GM12878 (cell line): ENCODE measurements around the gene CAMKMT. TPM values are rescaled to one million over a fixed set of nuclear protein-coding genes. Genes with fewer than 3 reads are reported as not detected.
A peak's percentile ranks its signal among the peaks of the same experiment; 100 is the strongest.

ENCODE experiments used
- ATF7 ChIP-seq: fragments of 450-650 bp; IDR thresholded peaks from 2 replicates; pipeline ENCODE4 v1.6.1; 2016; ENCODE audit warnings: low read depth, mild to moderate bottlenecking
- BMI1 ChIP-seq: fragments of 450-650 bp; IDR thresholded peaks from 2 replicates; pipeline ENCODE4 v1.6.1; 2016; ENCODE audit warnings: mild to moderate bottlenecking, moderate library complexity, borderline replicate concordance
- E4F1 ChIP-seq: fragments of 450-650 bp; IDR thresholded peaks from 2 replicates; pipeline ENCODE4 v1.6.1; 2018; ENCODE audit warnings: borderline replicate concordance, mild to moderate bottlenecking; ENCODE audit not compliant: partially characterized antibody
- FOXK2 ChIP-seq: fragments of 450-650 bp; IDR thresholded peaks from 2 replicates; pipeline ENCODE4 v1.6.1; 2017; ENCODE audit warnings: mild to moderate bottlenecking, moderate library complexity
- FOXM1 ChIP-seq: IDR thresholded peaks from 2 replicates; pipeline ENCODE4 v1.6.1; 2012; ENCODE audit warnings: low read depth, mild to moderate bottlenecking, inconsistent platforms, low read length, moderate library complexity
- IRF5 ChIP-seq: fragments of 450-650 bp; IDR thresholded peaks from 2 replicates; pipeline ENCODE4 v1.6.1; 2017; ENCODE audit warnings: borderline replicate concordance
- NBN ChIP-seq: fragments of 450-650 bp; IDR thresholded peaks from 2 replicates; pipeline ENCODE4 v1.6.1; 2016
- PAX5 ChIP-seq: IDR thresholded peaks from 2 replicates; pipeline ENCODE4 v1.6.1; 2011; ENCODE audit warnings: low read depth, low read length, borderline replicate concordance
- POLR2AphosphoS5 ChIP-seq: IDR thresholded peaks from 2 replicates; pipeline ENCODE4 v1.6.1; 2011; ENCODE audit warnings: mild to moderate bottlenecking, low read length, inconsistent platforms
- RAD21 ChIP-seq: IDR thresholded peaks from 2 replicates; pipeline ENCODE4 v1.6.1; 2011; ENCODE audit warnings: mild to moderate bottlenecking, low read depth, low read length, moderate library complexity; ENCODE audit not compliant: insufficient read depth
- TAF1 ChIP-seq: IDR thresholded peaks from 2 replicates; pipeline ENCODE4 v1.6.1; 2011; ENCODE audit warnings: mild to moderate bottlenecking, low read depth, low read length, borderline replicate concordance
- ZNF217 ChIP-seq: fragments of 450-650 bp; IDR thresholded peaks from 2 replicates; pipeline ENCODE4 v1.6.1; 2017; ENCODE audit warnings: antibody characterized with exemption, mild to moderate bottlenecking
- ZNF622 ChIP-seq: fragments of 450-650 bp; IDR thresholded peaks from 2 replicates; pipeline ENCODE4 v1.6.1; 2017; ENCODE audit warnings: mild to moderate bottlenecking, inconsistent platforms
- polyA plus RNA-seq, 11 experiments: library from polyadenylated mRNA; depleted of rRNA in 4 of 11; unstranded in 6 of 11; stranded (reverse) in 5 of 11; fragments of >200 nt; fragmentation: Nextera tagmentation in 4 of 11; fragmentation: Illumina TruSeq in 1 of 11; extraction: Ambion mirVana in 4 of 11; extraction: Trizol in 1 of 11; gene quantifications; 1 replicate in 1 of 11; 2 replicates in 10 of 11; pipeline versions ENCODE4 v1.2.1 to v1.2.3, GENCODE V29; 2011 to 2016; ENCODE audit warnings: inconsistent platforms in 2 of 11, missing spikeins in 2 of 11, low read depth in 1 of 11
- total RNA-seq, 4 experiments: library from RNA; depleted of rRNA in 3 of 4; stranded (reverse); fragments of >200 nt in 3 of 4; fragmentation: Illumina TruSeq in 1 of 4; extraction: Trizol in 1 of 4; gene quantifications; 2 replicates each; pipeline versions ENCODE4 v1.2.1 to v1.2.3, GENCODE V29; 2013 to 2021
- TF ChIP-seq, protein P1 (sequence below): fragments of 150-350 bp; IDR thresholded peaks from 2 replicates; pipeline ENCODE4 v1.6.1; 2014; ENCODE audit warnings: mild to moderate bottlenecking, low read depth, low read length
- TF ChIP-seq, protein P2 (sequence below): IDR thresholded peaks from 2 replicates; pipeline ENCODE4 v1.6.1; 2011; ENCODE audit warnings: borderline replicate concordance, low read depth, mild to moderate bottlenecking, moderate library complexity, low read length; ENCODE audit not compliant: insufficient read depth, poor library complexity, severe bottlenecking

CAMKMT gene
- total and polyA plus RNA-seq, 10 of the 15 experiments (the other 5 are each of a cell fraction or from before 2014, with no cell fraction given), result 2.7 to 16.0 (median 11.8) TPM

GRCh38 chr2:44628297-44628696 is 266.6 kb downstream of the CAMKMT start (continued):
- TF ChIP-seq, protein P1, sequence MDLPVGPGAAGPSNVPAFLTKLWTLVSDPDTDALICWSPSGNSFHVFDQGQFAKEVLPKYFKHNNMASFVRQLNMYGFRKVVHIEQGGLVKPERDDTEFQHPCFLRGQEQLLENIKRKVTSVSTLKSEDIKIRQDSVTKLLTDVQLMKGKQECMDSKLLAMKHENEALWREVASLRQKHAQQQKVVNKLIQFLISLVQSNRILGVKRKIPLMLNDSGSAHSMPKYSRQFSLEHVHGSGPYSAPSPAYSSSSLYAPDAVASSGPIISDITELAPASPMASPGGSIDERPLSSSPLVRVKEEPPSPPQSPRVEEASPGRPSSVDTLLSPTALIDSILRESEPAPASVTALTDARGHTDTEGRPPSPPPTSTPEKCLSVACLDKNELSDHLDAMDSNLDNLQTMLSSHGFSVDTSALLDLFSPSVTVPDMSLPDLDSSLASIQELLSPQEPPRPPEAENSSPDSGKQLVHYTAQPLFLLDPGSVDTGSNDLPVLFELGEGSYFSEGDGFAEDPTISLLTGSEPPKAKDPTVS, result no peak
- TF ChIP-seq ATF7, result peak; percentile 93
- no peak; the same call in 1 of the 2 replicates for TF ChIP-seq ZNF217
- TF ChIP-seq, protein P2, sequence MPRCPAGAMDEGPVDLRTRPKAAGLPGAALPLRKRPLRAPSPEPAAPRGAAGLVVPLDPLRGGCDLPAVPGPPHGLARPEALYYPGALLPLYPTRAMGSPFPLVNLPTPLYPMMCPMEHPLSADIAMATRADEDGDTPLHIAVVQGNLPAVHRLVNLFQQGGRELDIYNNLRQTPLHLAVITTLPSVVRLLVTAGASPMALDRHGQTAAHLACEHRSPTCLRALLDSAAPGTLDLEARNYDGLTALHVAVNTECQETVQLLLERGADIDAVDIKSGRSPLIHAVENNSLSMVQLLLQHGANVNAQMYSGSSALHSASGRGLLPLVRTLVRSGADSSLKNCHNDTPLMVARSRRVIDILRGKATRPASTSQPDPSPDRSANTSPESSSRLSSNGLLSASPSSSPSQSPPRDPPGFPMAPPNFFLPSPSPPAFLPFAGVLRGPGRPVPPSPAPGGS, result no peak
- TF ChIP-seq E4F1, result no peak
- no peak for TF ChIP-seq IRF5
- TF ChIP-seq TAF1, result no peak
- no peak for TF ChIP-seq PAX5
- TF ChIP-seq BMI1, result no peak
- no peak for TF ChIP-seq FOXK2
- no peak for TF ChIP-seq RAD21
- 0 out of 2 replicates have a peak, but pooled peaks have one; percentile 43 for TF ChIP-seq NBN
- no peak for TF ChIP-seq FOXM1
- TF ChIP-seq ZNF622, result no peak
- TF ChIP-seq POLR2AphosphoS5, result no peak
